Ammon's horn (tissue), 1 donor: ENCODE data around the gene CCSER1.
"Not testable (repeated sequence)": the region's sequence is repeated elsewhere in the genome, so short reads cannot be mapped to it uniquely, and the experiment has no call there.

Source experiments
- DNase-seq: peaks from one replicate; pipeline ENCODE4 v3.0.0-alpha.2; 2016; ENCODE audit warnings: low spot score

The CCSER1 gene

DNA sequence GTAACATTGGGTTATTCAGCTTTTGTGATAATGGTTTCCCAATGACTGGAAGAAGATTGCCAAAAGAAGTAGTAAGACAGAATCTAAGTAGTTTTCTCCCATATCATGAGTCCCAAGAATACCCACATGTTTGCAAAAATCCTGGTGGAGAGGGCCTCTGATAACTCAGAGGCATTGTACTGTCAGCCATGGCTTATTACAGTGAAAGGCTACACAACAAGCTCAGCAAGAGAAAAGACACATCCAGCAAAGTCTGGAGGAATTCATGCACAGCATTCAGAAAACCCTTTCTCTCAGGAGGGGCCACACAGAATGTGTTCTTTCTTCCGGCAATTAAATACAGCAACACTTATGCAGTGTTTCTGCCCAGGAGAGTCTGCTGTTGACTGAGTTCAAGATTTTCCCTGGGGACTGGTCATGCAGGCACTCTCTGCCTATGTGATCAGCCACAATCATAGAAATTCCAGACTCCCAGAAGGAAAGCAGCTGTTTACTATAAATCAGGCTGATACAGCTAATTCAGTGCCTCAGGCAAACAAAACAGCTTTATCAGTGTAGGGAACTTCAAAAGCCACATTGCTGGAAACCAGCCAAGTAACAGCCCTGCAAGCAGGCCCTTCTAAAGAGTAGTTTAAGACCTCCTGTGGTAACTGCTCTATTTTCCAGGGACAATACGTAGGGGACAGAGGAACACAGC lies 937.1 kb downstream of the CCSER1 start:
- peak; percentile 18 for DNase-seq

DNA sequence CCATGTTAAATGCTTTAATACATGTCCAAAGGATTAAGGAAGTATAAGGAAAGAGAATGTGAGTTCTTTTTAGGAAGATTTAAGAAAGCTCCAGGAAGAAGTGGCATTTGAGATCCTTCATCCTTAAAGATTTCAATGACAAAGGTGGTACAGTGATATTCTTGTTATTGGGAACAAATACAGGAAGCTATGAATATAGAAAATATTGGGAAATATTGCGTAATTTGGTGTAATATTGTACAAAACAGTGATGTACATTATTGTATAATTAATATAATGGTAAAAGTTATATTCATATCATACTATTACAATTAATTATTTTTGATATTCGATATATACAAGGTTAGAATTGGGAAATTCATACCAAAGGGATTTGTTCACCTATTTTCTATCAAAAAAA lies 937.9 kb downstream of the CCSER1 start:
- no peak for DNase-seq

DNA sequence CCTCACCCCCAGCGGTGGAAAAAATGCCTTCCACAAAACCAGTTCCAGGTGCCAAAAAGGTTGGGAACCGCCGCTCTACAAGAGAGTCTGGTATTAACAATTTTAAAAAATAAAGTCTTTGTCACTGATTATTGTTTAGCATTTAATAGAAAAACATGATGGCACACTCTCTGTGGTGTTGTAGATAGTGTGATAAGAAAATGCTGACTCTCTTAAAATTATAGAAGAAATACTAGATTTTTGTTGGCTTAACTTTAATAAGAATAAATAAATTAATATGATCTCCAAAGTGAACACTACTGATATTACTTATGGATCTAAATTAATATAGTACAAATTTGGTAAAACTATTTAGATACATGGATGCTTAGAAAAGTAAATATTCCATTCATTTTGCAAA lies 943.5 kb downstream of the CCSER1 start:
- DNase-seq = no peak

DNA sequence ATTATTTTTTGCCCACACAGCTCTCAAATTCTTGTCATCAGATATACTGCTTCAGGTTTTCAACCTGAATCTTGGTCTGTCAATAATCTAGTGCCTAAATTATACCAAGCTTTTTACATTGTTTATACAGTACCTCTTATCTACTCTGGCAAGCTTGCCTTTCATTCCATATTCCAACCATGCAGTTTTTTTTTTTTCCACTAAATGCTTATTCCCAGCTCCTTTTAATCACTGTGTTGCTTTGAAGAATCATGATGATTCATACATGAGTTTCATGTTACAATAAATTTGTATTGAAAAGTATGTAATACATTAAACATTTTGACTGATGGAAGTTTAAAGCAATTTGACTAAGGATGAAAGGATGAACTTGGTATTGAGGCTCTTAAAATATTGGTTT lies 949.0 kb downstream of the CCSER1 start:
- DNase-seq = no peak

DNA sequence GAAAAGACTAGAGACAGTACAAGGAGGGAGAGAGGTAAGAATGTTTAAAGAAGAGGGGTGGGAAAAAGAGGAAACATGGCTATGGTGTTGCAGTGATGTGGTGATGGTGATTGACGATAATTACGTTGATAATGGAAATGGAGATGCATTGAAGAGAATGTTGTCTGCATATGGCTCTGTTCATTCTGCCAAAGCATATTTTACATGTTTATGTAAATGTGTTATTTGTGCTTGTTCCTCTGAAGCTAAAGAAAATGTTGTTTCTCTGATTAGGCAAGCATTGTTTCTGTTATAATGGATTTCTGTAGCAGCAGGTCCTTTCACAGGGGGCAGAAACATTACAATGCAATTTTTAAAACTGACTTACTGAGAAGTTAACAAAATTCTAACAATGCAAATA lies 958.8 kb downstream of the CCSER1 start:
- no peak for DNase-seq

DNA sequence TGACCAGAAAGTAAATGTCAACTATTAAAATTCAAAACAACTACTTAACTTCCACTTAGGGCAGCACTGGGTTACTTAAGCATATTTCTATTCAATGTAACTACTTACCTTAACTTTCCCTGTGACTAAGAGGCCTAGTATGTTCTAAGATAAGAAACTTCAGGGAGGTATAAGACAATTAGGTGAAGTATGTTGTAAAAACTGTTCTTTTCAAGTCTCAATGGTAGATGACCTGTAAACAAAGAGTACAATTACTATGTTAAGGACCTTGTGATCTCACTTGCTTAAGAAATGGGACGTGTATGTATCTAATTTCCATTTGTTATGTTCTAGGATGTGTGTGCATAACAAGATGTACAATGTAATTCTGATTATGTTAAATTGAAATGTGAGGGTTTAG lies 960.5 kb downstream of the CCSER1 start:
- no peak for DNase-seq

DNA sequence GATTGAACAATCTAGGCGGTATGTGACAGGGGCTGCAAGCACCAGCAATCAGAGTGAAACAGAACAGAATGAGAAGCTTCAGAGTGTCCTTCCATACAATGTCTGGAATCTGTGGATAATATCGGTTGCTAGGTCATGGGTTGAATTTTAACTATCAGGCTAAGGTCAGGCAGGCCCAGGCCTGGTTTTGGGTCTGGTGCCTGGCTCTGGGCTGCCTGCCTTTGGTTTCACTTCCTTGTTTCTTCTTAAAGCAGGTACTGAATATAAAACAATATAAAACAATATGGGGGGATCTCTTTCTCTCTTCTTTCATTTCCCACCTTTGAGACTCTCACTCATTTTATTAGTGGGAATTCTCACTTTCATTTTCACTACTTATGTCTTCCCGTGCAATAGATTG lies 962.0 kb downstream of the CCSER1 start:
- no peak for DNase-seq

DNA sequence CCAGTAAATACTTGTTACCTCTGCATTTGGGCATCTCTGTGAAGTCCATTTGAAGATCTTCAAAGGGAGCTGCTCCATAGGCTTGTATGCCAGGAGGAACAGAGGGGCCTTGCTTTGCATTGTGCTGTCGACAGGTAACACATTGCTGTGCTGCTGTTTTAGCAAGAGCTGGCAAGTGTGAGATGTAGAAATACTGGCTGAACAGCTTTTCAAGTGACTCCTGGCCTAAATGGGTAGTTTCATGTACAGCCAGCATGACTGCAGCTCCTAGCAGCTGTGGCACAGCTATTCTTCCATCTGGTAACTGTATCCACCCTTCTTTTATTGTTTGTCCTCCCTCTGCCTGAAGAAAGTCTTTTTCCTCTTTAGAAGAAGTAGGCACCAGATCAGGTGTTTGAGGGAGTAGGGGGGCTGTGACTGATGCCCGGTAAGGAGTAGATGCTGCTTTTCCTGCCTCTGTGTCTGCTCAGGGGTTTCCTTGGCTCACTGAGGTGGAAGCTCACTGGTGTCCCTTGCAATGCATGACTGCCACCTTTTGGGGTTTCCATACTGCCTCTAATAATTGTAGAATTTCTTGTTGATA lies 965.3 kb downstream of the CCSER1 start:
- DNase-seq = no peak

DNA sequence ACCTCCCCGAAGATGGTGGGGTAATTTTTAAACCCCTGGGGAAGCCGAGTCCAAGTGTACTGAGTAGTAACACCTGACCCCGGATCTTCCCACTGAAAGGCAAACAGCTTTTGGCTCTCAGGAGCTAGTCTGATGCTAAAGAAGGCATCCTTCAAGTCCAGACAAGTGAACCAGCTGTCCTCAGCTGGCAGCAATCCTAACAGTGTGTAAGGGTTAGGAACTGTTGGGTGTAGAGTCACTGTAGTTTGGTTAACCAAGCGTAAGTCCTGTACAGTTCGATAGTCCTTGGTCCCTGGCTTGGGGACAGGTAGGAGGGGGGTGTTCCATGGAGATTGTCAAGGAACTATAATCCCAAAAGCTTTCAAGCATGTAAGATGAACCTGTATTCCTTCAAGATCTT lies 967.0 kb downstream of the CCSER1 start:
- DNase-seq = not testable (repeated sequence)

DNA sequence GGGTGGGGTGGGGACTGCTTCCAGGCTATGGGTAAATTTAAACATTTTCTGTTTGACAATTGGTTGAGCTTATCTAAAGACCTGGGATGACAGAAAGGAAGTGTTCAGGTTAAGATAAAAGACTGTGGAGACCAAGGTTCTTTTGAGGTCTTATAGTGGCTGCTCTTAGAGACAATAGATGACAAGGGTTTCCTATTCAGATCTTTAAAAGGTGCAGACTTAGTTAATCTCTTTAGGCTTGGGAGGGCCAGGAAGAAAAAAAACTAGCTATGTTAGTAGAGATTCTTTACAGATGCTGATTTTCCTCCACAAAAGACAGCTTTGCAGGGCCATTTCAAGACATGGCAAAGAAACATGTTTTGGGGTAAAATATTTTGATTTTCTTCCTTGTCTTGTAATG lies 972.5 kb downstream of the CCSER1 start:
- no peak for DNase-seq

DNA sequence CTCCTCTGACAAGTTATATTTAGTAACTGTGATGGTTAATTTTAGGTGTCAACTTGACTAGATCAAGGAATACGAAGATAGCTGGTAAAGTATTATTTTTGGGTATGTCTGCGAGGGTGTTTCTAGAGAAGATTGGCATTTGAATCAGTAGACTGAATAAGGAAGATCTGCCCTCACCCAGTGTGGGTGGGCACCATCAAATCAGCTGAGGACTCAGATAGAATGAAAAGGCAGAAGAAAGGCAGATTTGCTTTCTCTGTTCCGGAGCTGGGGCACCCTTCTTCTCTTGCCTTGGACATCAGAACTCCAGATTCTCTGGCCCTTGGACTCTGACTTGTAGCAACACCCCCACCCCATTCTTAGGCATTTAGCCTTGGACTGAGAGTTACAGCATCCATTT lies 981.6 kb downstream of the CCSER1 start:
- DNase-seq = no peak

DNA sequence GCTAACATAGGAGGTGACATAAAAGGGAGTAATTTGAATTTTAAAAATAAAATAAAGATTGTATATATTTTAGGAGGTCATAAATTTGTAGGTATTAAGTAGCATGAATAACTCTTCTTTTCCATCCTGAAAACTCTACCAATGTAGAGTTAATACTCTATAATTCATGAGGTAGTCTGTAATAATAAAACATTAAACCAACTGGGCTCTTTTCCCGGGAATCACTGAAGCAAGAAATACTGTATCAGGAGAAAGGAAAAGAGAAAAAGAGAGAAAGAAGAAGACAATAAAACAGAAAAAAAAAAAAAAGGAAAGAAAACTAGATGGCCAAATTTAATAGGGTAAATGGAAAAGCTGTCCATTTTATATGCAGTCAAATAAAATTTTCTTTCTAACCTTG lies 984.4 kb downstream of the CCSER1 start:
- DNase-seq = no peak

DNA sequence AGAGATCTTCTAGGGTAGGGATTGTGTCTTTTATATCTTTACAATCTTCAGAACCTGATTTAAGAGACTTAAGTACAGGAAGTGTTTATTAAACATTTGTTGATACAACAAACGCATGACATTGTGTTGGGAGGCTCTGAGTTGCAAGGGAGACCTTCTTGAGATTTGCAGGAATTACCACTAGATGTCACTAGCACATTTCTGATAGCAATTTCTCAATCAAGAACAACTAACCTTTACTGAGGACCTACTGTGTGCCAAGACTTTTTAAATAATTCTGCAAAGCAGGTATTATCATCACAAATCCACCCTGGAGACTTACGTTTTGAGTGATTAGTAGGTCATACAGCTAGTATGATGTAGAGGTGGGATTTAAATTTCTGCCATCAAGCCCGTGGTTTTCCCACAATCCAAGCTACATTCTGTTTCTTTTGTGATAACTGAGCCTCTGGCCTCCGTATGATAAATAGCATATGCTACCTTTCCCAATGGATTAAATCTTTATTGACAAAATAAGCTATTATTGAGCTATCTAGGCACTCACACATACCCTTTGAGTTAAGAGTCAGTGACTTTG lies 986.0 kb downstream of the CCSER1 start:
- DNase-seq = peak; percentile 41

DNA sequence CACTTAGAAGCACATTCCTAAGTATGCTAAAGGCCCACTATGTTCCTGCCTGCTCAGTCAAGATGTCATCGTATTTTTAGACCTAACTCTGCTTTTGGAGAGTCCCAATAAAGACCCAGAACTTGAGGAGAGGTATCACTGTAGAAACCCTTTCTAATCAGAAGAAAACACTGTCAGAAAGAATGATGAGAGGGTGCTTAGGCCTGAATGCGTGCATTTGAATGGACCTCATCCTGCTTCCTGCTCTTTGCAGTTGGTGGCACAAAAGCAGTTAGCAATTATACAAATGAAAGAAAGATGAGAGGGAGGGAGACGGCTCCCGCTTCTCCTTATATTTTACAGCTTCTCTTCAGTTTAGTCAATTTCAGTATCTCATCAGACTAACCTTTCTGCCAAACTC lies 987.2 kb downstream of the CCSER1 start:
- DNase-seq = no peak

DNA sequence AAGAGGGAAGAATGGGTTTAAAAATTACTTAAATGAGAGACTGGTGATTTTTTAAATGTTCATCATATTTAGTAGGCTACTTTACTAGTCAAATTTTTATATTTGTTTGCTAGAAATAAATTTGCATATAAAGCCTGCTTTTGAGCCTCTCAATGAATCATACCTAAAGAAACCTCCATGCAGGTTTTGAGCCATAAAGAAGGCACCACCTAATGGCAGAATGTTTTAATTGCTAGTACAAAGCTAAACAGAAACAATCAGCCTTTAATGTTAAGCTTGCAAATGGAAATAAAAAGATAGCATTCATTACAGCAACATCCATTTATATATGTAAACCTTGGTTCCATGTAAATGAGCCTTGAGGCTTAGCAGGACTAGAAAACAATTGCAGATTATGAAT lies 989.7 kb downstream of the CCSER1 start:
- no peak for DNase-seq

DNA sequence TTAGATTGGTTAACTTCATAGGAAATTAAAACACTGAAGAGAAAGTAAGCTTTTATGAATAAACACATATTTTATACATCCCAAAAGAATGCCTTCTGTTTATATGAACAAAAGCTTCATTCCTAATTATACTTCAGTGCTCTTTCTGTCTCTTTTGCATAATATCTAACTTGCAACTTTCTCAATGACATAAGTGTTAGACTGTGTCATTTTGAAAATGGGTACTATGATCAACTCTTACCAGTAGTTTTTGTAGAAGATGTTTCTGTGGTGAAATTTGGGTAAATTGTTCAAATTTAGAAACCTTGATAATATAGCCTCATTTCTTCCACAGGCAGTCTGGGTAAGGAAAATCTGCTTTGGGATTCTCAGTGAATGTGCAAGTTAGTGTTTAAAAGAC lies 991.4 kb downstream of the CCSER1 start:
- DNase-seq = no peak

DNA sequence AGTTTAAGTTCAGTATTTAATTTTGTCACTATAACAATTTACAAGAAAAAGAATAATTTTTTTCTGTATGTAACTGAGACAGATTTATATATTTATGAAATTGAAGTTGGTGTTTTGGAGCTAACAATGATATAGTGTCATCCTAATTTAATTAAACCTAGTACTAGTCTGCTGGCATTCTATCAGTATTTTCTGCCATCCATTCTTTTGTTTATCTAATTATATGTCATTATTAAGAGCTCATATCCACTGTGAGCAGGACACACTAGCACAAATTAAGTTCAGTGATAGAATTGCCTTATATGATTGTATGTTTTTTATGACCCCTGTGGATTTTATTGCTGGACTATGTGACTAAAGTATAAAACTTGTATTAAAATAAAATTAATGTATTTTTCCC lies 996.5 kb downstream of the CCSER1 start:
- DNase-seq = no peak

DNA sequence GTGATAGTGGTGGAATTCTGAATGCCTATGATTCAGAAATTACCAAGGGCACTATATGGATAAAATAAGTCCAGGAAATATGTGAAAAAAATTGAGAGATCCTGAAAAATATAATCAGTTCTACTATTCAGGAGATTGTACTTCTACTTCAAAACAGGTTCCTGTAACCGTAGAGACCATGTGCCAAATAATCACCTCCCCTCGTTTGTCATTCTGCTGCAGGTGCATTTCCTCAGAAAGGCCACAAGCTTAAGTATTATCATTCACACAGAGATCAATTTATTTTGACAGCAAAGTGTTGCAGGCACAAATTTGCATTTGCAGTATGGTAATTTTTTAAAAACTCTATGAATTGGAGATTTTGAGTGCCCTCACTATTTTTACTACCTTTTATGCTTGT lies 1000.0 kb downstream of the CCSER1 start:
- no peak for DNase-seq

DNA sequence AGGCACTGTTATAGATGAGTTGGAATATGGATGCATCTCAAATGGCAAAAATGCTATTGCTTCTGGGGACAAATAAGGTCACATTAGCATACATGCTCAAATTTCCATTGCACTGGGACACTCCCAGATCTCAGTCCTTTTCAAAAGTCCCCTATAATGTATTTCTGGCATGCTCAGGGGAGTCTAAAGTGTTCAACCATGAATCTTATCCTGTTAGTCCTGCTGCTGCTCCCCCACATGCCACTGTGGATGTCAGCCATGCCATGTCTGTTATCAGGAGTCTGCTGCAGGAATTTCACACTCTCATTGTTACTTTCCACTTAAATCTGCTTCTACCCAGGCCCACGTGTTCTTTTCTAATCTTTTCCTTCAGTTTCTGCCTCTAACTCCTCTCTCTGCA lies 1000.6 kb downstream of the CCSER1 start:
- DNase-seq = no peak

DNA sequence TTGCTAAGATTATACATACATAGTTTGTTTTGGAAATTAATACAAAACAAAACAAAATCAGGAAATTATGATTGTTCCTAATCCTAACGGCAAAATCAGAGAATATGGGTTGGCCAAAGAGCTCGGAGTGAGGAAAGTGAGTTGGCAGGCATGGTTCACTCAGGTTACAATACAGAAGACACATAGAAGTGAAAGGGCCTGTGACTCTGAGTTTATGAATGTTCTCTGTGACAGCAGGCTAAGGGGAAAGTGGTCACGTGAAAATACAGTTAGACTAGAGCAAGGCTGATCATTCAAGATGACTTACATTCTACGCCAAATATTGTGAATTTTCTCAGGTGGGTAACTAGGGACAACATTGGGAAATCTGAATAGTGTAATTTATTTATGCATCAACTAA lies 1001.3 kb downstream of the CCSER1 start:
- DNase-seq = no peak

DNA sequence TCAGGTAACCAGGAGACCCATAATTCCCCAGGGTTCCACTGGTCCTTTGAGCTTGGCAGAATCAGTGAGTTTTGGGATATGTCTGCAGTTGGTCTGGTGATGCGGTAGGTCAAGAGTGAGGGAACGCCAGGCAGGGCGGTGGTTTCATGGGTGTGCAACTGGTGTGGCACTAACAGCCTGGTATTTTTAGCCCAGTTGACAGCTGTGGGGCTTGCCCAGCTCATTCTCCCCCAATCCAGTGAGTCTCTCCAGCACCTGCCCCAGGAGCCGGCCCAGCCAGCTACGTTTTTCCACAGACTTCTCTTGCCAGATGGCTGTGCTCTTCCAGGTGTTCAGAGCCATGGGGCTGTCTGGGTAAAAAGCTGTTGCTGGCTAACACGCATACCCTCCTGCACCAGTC lies 1019.9 kb downstream of the CCSER1 start:
- no peak for DNase-seq

DNA sequence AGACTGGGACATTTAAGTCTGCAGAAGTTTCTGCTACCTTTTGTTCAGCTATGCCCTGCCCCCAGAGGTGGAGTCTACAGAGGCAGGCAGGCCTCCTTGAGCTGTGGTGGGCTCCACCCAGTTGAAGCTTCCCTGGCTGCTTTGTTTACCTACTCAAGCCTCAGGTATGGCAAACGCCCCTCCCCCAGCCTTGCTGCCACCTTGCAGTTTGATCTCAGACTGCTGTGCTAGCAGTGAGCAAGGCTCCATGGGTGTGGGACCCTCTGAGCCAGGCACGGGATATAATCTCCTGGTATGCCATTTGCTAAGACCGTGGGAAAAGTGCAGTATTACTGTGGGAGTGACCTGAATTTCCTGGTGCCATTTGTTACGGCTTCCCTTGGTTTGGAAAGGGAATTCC lies 1026.8 kb downstream of the CCSER1 start:
- DNase-seq = not testable (repeated sequence)

DNA sequence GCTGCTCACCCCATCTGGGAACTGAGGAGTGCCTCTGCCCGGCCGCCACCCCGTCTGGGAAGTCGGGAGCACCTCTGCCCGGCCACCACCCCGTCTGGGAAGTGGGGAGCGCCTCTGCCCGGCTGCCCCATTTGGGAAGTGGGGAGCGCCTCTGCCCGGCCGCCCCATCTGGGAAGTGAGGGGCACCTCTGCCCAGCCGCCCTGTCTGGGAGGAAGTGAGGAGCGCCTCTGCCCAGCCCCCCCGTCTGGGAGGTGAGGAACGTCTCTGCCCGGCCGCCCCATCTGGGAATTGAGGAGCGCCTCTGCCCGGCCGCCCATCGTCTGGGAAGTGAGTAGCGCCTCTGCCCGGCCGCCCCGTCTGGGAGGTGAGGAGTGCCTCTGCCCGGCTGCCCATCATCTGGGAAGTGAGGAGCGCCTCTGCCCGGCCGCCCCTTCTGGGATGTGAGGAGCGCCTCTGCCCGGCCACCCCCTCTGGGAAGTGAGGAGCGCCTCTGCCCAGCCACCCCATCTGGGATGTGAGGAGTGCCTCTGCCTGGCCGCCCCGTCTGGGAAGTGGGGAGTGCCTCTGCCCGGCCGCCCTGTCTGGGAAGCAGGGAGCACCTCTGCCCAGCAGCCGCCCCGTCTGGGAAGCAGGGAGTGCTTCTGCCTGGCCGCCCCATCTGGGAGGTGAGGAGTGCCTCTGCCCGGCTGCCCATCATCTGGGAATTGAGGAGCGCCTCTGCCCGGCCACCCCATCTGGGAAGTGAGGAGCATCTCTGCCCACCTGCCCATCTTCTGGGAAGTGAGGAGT lies 1040.9 kb downstream of the CCSER1 start:
- not testable (repeated sequence) for DNase-seq
